Fibroblast of upper back skin (primary cell): ENCODE results near the gene CCDC6.
"Not testable (repeated sequence)": the region's sequence is repeated elsewhere in the genome, so short reads cannot be mapped to it uniquely, and the experiment has no call there.

ENCODE experiments used
- DNase-seq: peaks from one replicate; pipeline ENCODE4 v3.0.0-alpha.2; 2013

CCDC6 gene

DNA sequence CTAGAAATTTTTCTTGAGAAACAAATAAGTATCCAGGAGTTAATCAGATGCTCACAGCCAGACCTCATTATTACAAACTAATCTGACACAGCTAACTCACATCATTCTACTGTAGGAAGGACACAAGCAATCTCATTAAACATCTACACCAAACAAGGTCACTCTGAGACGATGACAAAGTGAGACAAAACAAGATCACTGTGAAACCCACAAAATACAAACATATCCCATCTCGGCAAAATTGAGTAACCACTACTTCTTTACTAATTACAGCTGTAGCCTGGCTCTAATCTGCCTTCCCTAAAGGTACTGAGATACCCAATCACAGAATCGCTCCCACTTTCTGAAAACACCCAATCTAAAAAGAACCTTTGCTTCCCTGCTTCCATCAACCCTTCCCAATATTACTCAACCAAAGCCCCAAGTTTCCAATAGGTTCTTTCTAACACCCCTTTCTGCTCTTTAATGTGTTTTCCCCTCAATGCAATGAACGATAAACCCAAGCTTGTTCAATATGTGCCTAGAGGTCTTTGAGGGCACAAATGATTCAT, 26.9 kb downstream of the CCDC6 start:
- no peak for DNase-seq

DNA sequence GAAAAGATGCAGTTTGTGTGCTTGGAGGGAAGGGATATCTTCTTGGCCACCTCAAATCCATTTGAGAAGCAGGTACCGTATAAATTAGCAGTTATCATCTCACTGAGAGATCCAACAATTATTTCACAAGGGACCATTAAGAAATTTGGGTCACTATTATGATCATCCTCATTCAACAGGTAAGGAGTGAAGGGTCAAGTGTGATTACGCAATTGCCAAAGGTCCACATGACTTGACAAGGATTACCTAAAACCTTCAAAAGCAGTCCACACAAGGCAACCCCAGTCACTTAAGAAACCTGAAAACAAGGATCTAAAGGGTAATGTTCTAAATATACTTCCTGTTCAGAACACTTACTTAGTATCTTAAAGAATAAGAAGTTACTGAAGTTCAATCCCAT, 27.4 kb downstream of the CCDC6 start:
- DNase-seq: no peak

DNA sequence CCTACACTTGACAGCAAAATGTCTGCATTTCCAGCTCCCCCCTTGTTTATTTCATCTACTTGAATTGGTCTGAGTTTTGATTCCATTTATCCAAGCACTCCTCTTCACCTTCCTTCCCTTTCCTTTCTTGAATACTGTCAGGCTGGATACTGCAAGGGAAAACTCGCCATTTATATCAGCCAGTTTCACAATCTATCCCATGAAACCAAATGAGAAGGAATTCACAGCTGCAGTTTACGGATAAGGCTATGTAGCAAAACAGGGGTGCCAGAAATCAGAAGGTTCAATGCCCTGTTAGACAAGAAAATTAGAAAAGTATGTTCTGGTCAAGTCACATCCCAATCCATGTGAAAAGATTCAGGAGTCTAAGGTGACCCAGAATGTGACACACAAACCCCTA, 28.1 kb downstream of the CCDC6 start:
- no peak for DNase-seq

DNA sequence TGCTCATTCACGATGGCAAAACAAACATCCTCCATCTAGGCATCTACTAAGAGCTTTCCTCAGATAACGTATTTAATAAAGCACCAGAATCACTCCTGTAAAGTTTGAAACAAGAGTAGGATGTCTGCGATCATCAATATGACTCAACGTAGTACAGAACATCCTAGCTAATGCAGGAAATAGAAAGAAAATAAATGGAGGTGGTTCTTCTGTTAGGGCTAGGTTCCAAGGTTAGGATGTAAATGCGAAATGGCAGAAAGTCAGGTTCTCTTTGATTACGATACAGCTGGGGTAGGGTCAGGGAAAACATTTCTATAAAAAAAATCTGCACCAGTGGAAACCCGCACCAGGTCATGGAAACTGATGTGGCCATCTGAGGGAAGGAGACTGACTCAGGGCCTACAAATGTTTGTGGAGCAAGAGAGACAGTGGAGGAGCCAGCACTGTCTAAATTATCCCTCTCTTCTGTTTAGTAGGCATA, 29.1 kb downstream of the CCDC6 start:
- peak; percentile 43 for DNase-seq

GRCh38 chr10:59876695-59877094, 29.7 kb downstream of the CCDC6 start:
- peak; percentile 38 for DNase-seq

DNA sequence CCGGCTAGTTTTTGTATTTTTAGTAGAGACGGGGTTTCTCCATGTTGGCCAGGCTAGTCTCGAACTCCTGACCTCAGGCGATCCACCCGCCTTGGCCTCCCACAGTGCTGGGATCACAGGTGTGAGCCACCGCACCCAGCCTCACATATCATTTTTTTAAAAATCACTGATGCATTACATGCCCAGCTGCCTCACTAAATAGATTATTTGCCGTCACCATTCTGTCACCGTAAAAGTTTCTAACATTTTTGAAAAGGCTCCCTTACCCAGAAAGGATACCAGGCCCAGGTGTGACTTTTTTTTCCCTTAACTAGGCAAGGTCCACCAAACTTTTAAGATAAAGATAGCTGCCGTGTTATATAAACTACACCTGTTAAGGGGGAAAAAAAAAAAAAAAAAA, 30.1 kb downstream of the CCDC6 start:
- DNase-seq: not testable (repeated sequence)

- no peak for DNase-seq
Observed at GRCh38 chr10:59873896-59874295, 32.5 kb downstream of the CCDC6 start.

- peak; percentile 96 for DNase-seq
Observed at GRCh38 chr10:59872892-59873463, 33.4 kb downstream of the CCDC6 start.

DNA sequence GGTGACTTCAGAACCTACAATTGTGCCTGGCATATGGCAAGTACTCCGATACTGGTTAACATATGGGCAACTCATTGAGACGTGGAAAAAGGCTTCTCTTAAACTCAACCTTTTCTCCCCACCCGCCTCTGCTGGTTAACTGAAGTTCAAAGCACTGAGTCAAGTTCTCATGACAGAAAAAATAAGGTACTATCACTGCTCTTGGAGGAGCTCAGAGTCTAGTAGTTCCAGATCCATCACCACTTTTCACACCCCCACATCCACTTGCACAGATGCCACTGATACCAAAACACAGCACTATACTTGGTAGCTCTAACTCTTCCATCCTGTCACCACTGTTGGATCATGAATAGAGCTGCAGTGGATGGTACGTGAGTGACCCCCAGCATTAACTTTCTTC, 36.2 kb downstream of the CCDC6 start:
- no peak for DNase-seq

DNA sequence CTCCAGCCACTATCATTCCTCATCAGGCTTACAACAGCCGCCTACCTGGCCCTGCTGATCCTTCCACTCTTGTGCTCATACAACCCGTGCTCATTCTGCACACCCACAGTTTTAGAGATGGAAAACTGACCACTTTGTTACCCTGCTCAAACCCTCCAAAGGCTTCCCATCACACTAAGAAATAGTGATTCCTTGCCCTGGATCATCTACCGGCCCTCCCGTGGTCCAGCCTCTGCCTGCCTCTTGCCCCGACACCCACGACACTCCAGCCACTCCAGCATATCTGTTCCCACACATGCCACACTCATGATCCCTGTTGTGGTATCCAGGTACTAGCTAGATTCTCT, 36.8 kb downstream of the CCDC6 start:
- no peak for DNase-seq

DNA sequence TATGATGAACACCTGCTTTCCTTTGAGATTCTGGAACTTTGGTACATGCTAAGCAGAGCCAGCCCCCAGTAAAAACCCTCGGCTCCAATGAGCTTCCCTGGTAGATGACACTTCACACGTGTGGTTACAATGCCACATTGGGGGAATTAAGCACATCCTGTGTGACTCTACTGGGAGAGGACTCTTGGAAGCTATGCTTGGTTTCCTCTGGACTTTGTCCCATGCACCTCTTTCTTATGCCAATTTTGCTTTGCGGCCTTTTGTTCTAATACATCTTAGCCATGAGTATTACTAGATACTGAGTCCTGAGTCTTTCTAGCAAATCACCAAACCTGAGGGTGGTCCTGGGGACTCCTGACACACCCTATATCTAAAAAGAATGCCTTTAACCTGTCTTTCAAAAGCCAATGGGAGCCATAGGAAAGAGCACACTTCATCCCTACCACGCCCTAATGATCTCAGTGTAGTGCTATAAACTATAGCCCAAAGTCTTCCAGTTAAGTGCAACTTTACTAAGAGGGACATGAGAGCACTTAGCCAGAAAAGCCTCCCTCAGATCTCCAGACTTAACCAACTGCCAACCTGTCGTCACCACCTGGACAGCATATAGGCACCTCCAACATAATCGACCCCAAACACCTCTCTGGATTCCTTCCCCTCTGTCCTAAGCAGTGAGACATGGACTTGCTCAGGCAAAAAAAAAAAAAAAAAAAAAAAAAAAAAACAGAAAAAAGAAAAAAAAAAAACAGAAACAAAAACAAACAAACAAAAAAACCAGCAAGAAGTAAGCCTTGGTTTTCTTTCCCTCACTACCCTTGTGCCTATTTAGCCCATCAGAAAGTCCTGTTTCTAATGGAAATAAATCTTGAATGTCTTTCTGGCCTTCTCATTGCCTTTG, 37.4 kb downstream of the CCDC6 start:
- DNase-seq: no peak

DNA sequence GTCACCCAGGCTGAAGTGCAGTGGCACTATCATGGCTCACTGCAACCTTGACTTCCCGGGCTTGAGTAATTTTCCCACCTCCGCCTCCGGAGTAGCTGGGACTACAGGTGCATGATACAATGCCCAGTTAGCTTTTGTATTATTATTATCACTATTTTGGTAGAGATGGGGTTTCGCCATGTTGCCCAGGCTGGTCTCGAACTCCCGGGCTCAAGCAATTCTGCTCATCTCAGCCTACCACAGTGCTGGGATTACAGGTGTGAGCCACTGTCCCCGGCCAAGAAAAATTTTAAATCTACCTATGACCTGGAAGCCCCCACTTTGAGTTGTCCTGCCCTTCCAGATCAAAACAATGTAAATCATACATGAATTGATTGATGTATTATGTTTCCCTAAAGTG, 38.8 kb downstream of the CCDC6 start:
- no peak for DNase-seq

DNA sequence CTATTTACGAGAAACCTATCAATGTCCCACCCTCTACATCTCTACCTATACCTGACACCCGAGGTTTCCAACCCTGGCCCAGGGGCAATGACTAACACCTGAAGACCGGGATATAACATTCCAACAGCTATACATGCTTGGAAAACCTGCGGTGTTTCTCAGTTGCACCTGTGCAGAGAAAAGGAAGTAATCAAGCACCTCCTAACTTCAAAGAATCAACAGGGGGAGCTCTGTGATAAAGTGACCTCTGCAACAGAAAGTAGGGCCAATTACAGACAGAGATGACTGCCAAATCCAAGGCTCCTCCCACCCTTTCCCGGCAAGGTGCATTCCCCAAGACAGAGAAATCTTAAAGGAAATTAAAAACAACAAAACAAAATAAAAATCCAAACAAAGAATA, 41.3 kb downstream of the CCDC6 start:
- peak; percentile 23 for DNase-seq

GRCh38 chr10:59864141-59864962, 42.0 kb downstream of the CCDC6 start:
- DNase-seq: no peak

DNA sequence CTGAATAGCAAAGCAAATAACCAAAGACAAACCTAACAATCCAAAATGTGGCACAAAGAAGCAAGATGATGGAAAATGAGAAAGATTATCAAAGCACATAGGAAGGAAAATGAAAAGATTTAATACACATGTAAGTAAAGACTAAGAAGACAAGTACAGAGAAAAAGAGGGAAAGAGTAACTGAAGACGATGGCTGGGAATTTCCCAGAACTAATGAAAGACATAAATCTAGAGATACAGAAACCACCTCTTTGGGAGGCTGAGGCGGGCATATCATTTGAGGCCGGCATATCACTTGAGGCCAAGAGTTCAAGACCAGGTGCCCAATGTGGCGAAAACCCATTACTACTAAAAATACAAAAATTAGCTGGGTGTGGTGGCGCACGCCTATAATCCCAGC, 46.8 kb downstream of the CCDC6 start:
- no peak for DNase-seq

GRCh38 chr10:59857921-59858320, 48.4 kb downstream of the CCDC6 start:
- no peak for DNase-seq

DNA sequence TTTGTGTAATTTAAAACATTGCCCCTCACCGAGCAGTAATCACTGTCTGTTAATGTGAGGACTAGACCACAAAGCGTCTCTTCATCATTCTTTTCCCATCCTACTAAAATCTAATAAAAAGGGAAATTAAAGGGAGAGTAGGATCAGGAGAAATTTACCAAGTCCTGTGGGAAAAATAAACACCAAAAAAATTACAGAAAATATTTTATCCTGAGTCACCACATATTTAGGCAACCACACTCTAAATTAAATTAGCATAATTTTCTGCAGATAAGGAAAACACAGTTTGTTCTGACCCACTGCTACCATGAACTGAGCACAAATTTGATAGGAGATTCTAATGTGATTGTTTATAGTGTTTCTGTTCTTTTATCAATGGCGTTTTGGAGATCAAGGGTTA, 49.3 kb downstream of the CCDC6 start:
- DNase-seq: peak; percentile 29

DNA sequence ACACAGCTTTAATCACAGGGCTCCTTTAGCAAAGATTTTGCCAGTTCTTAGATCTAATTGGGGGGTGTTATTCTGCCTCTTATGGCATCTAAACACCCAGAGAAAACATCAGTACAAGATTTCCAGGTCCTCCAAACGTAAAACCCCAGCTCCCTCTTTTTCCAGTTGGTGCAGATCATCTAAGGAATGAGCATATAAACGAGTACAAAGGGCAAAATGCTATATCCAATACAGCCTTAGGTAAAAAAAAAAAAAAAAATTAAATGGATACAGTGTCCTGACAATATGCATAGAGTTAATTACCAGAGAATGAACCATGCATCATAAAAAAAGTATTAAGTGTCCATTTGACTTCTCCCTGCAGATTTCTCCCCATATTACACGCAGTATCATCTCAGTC, 50.3 kb downstream of the CCDC6 start:
- DNase-seq: no peak

GRCh38 chr10:59854571-59854970, 51.8 kb downstream of the CCDC6 start:
- DNase-seq: no peak

- DNase-seq: no peak
Observed at GRCh38 chr10:59852670-59853069, 53.7 kb downstream of the CCDC6 start.

- DNase-seq: no peak
Observed at GRCh38 chr10:59851864-59852263, 54.5 kb downstream of the CCDC6 start.

- no peak for DNase-seq
Observed at GRCh38 chr10:59847888-59848287, 58.5 kb downstream of the CCDC6 start.

GRCh38 chr10:59847326-59847725, 59.0 kb downstream of the CCDC6 start:
- no peak for DNase-seq
